Hematopoietic multipotent progenitor cell treated with erythropoietin and hydrocortisone succinate and interleukin-3 and kit ligand, for 17 days (in vitro differentiated cells): ENCODE results near the gene NRG2.

ENCODE experiments used
- DNase-seq: peaks from one replicate; pipeline ENCODE4 v3.0.0-alpha.2; 2015; ENCODE audit warnings: low spot score

Gene NRG2

GRCh38 chr5:140042643-140043507, at the start of gene NRG2:
Gene NRG2, minus strand, starts transcription at chr5:140043299.
- no peak for DNase-seq

- DNase-seq, result no peak
These were observed 47.2 kb upstream of the NRG2 start for GRCh38 chr5:140090251-140090650.

GRCh38 chr5:140084541-140084940, 41.4 kb upstream of the NRG2 start:
- no peak for DNase-seq

- DNase-seq, result no peak
These were observed 40.6 kb upstream of the NRG2 start for GRCh38 chr5:140083650-140084049.

- no peak for DNase-seq
These were observed 40.0 kb upstream of the NRG2 start for GRCh38 chr5:140083120-140083519.

GRCh38 chr5:140076788-140077187, 33.7 kb upstream of the NRG2 start:
- DNase-seq, result no peak

- no peak for DNase-seq
These were observed 33.0 kb upstream of the NRG2 start for GRCh38 chr5:140076142-140076541.

GRCh38 chr5:140075371-140075770, 32.3 kb upstream of the NRG2 start:
- no peak for DNase-seq

- DNase-seq, result peak; percentile 45
These were observed 30.2 kb upstream of the NRG2 start for GRCh38 chr5:140073296-140073695.

GRCh38 chr5:140072812-140073211, 29.7 kb upstream of the NRG2 start:
- DNase-seq, result no peak

GRCh38 chr5:140060816-140061215, 17.7 kb upstream of the NRG2 start:
- DNase-seq, result no peak

GRCh38 chr5:140058212-140058932, 15.3 kb upstream of the NRG2 start:
- DNase-seq, result no peak

GRCh38 chr5:140056880-140057279, 13.8 kb upstream of the NRG2 start:
- no peak for DNase-seq

GRCh38 chr5:140055152-140055551, 12.1 kb upstream of the NRG2 start:
- DNase-seq, result no peak

GRCh38 chr5:140054086-140054689, 11.1 kb upstream of the NRG2 start:
- no peak for DNase-seq

- DNase-seq, result no peak
These were observed 8.9 kb upstream of the NRG2 start for GRCh38 chr5:140051950-140052349.

- no peak for DNase-seq
These were observed 6.6 kb upstream of the NRG2 start for GRCh38 chr5:140049713-140050112.

- no peak for DNase-seq
These were observed 6.1 kb upstream of the NRG2 start for GRCh38 chr5:140049205-140049604.

- DNase-seq, result no peak
These were observed 942 bp upstream of the NRG2 start for GRCh38 chr5:140044041-140044440.

- no peak for DNase-seq
These were observed 391 bp upstream of the NRG2 start for GRCh38 chr5:140043508-140043872.

- no peak for DNase-seq
These were observed 781 bp downstream of the NRG2 start for GRCh38 chr5:140042393-140042642.

- DNase-seq, result no peak
These were observed 1.4 kb downstream of the NRG2 start for GRCh38 chr5:140041492-140042392.
